SHP77 (cell line): ENCODE data around the gene THUMPD2.
"Not testable (repeated sequence)": the region's sequence is repeated elsewhere in the genome, so short reads cannot be mapped to it uniquely, and the experiment has no call there.

Experiments used
- DNase-seq, 2 experiments: peaks; one replicate each; lab custom pipeline; 2025; lab: John Stamatoyannopoulos, UW

Gene THUMPD2, protein sequence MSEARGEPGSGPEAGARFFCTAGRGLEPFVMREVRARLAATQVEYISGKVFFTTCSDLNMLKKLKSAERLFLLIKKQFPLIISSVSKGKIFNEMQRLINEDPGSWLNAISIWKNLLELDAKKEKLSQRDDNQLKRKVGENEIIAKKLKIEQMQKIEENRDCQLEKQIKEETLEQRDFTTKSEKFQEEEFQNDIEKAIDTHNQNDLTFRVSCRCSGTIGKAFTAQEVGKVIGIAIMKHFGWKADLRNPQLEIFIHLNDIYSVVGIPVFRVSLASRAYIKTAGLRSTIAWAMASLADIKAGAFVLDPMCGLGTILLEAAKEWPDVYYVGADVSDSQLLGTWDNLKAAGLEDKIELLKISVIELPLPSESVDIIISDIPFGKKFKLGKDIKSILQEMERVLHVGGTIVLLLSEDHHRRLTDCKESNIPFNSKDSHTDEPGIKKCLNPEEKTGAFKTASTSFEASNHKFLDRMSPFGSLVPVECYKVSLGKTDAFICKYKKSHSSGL

DNA sequence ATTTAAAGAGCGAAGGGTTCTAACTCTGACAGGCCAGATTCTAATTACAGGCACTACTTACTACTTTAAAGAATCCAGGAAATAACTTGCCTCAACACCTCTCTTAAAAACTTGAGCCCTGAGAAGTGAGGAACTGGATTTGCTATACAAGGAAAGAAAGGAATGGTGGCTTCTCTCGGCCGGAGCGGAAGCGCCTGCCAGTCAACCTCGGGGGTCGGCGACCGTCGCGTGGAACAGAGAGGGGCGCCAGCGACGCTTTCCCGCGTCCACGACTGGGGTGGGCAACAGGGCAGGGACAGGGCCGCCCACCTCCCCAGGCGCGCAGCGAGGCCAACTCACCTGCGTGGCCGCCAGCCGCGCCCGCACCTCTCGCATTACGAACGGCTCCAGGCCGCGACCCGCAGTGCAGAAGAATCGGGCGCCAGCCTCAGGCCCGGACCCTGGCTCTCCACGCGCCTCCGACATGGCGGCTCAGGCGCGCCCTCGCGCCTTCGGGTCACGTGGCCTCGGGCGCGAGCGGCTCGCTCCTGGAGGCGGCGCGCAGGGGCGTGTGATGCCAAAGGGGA, at the start of gene THUMPD2:
TSS of gene THUMPD2 (minus strand) at position 484 of the 566 bp plus-strand sequence. CDS start at position 465, 19 bp downstream.
- peak; percentile 58 to 75 for DNase-seq

DNA sequence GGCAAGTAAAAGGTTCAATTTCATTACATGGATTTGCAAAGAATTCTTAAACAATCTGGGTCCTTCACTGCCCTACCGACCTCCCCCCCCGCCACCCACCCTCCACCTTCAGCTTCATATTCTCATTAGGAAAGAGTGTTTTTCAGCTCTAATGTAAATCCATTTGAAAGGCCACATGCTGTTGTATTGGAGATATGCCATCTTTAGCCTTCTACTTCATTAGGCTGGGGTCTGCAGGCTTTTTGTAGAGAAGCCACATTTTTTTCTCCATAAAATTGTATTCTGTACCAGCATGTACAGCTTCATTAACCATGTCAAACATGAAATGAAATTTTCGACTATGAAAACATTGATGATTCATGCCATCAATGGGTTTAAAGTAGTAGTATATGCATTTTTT, 42.8 kb upstream of the THUMPD2 start:
- DNase-seq: no peak

DNA sequence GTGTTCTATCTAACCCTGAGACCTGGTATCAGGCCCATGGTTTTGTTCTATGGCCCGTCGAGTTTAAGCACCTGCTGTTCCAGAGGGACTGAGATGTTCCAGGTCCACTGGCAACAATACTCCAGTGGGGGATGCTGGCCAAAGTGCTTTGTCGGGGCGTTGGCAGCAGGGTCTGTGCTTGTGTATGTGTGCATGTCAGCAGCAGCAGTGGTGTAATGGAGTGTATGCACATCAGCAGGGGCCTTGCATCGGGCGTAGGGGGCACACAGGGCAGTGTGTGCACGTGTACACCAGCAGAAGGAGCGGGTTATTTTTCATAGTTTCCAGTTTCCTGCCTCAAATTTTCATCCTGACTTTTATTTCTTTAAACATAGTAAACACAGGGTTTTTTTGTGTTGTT, 37.8 kb upstream of the THUMPD2 start:
- DNase-seq: no peak

DNA sequence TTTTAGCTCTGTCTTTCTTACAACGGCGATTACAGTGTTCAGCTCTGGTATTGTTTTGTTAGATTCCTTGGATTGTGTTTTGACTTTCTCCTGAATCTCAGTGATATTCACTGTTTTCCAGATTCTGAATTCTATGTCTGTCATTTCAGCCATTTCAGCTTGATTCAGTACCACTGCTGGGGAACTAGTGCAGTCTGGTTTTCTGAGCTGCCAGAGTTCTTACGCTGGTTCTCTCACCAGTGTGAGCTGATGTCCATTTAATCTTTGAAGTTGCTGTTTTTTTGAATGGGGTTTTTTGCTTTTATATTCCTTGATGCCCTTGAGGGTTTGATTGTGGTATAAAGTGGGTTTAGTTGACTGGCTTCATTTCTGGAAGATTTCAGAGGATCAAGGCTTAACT, 37.4 kb upstream of the THUMPD2 start:
- DNase-seq: no peak

DNA sequence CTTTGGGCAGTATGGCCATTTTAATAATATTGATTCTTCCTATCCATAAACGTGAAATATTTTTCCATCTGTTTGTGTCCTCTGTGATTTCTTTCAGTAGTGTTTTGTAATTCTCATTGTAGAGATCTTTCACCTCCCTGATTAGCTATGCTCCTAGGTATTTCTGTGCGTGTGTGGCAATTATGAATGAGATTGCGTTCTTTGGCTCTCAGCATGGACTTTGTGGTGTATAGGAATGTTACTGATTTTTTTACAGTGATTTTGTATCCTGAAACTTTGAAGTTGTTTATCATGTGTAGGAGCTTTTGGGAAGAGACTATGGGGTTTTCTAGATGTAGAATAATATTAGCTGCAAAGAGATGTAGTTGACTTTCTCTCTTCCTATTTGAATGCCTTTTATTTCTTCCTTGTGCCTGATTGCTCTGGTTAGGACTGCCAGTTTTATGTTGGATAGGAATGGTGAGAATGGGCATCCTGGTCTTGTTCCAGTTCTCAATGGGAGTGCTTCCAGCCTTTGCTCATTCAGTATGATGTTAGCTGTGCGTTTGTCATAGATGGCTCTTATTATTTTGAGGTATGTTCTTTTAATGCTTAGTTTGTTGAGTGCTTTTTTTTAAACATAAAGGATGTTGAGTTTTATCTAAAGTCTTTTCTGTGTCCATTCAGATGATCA, 27.0 kb upstream of the THUMPD2 start:
- DNase-seq: no peak

DNA sequence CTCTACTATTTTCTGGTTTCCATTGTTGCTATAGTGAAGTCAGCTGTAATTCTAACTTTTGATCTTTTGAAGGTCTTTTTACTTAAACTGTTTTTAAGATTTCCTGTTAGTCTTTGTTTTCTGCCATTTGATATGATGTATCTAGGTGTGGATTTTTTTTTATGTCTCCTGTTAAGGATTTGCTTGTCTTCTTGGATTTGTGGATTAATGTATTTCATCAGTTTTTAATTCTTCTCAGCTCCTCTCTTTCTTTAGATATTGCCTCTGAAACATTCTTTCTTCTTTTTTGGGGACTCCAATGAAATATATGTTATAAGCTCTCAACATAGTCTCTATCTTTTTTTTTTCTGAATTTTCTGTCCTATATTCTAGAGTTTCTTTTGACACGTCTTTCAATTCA, 24.8 kb upstream of the THUMPD2 start:
- DNase-seq: no peak

DNA sequence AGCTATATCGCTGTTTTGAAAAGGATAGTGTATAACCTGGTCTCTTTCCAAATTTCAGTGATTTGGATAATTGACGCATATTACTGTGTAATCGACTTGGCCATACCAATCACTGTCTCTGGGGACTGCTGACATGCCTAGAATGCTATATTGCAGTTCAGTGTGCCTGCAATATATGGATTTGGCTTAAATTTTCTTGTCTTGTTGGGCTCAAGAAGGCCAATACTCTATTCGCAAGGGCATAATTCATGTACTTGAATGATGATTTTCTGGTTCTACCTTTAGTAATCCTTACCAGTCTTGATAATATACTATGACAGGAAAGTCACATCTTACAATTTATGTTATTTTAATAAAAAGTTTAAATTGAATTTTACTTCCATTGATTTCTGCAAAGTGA, 21.7 kb upstream of the THUMPD2 start:
- no peak for DNase-seq

DNA sequence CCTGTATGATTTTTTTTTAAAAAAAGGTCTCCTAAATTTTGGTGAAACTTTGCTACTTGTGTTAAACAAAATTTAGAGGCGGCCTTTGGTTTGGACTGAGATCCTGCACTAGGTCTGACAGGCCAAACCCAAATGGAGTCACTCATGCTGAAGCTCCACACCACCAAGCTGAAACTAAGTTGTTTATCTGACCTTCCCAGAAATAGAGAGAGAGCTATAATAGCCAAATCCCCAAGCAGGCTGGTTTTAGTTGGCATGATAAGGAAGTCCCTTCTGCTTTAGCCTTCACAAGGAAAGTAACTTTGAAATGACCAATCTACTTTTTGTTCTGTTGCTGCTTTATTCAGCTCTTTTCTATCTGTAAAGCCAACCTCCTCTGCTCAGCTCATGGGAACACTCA, 17.1 kb upstream of the THUMPD2 start:
- no peak for DNase-seq

DNA sequence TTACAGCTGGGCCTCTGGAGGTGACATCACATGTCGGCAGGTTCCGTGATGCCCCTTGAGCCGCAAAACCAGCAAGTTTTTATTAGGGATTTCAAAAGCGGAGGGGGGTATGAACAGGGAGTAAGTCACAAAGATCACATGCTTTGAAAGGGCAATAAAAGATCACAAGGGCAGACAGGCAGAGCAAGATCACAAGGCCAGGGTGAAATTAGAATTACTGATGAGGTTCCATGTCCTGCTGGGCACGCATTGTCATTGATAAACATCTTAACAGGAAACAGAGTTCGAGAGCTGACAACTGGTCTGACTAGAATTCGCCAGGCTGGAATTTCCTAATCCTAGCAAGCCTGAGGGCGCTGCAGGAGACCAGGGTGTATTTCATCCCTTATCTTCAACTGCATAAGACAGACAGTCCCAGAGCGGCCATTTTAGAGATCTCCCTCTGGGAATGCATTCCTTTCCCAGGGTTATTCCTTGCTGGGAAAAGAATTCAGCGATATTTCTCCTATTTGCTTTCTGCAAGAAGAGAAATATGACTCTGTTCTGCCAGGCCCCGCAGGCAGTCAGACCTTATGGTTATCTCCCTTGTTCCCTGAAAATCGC, 11.3 kb upstream of the THUMPD2 start:
- not testable (repeated sequence) for DNase-seq

DNA sequence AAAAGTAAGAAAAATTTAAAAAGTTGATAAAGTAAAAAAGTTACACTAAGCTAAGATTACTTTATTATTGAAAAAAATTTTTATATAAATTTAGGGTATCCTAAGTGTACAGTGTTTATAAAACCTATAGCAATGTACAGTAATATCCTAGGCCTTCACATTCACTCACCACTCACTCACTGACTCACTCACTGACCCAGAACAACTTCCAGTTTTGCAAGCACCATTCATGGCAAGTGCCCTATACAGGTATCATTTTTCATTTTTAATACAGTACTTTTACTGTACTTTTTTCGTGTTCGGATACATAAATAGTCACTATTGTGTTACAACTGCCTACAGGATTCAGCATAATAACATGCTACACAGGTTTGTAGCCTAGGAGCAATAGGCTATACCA, 8.9 kb upstream of the THUMPD2 start:
- DNase-seq: no peak

DNA sequence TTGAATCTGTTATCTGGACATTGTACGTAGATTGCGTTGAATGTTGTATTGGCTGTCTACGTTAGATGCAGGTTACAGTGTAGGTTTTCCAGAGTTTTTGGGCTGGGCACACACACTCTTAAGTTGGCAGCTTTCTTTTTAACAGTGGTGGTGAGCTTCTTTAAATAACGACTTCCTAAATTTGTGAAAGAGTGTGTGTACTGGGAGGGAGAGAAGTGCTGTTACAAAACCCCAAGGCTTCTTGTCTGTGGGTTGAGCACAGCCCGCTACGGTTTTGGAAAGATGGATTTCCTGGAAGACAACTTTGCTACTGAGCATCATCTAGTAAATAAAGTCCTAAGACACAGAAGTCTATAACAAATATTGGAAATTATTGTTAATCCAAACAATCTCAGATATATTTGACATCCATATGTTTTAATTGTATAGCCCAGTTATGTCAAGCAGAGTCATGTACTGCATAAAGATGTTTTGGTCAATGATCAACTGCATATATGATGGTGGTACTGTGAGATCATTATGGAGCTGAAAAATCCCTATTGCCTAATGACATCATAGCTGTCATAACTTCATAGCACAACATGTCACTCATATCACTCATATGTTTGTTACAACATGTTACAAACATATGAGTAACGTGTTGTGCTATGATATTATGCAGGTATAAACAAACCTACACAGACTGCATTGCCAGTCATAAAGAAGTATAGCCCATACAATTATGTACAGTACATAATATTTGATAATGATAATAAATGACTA, 7.9 kb upstream of the THUMPD2 start:
- DNase-seq: no peak

DNA sequence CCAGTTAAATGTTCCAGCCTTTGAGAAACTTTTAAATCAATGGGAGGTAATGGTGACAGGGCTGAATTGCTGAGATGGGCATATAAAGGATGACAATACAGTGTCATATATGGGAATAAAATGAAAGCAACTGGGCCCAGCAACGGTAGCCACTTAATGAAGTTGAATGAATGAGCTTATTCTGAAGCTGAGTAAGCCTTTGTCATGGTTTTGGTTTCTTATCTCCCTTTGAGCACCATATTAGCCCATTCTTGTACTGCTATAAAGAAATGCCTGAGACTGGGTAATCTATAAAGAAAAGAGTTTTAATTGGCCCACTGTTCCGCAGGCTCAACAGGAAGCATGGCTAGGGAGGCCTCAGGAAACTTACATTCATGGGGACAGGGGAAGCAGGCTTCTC, 3.5 kb upstream of the THUMPD2 start:
- no peak for DNase-seq

DNA sequence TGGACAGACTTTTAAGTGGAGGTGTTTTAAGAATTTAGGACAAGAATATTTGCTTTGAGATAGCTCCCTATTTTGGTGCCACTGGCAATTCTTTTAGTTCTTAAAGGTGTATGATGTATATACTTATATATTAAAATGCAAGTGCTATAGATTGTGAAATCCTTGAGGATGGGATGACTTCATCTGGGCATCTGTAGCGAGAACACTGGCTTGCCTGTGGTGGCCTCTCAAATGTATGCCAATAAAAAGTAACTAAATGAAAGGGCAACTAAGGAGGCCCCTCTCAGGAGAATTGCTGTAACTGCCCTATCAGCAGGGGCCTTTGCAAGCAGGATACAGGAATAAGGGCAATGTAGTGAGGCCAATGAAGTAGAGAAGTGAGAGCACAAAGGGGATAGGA, 2.6 kb upstream of the THUMPD2 start:
- no peak for DNase-seq

DNA sequence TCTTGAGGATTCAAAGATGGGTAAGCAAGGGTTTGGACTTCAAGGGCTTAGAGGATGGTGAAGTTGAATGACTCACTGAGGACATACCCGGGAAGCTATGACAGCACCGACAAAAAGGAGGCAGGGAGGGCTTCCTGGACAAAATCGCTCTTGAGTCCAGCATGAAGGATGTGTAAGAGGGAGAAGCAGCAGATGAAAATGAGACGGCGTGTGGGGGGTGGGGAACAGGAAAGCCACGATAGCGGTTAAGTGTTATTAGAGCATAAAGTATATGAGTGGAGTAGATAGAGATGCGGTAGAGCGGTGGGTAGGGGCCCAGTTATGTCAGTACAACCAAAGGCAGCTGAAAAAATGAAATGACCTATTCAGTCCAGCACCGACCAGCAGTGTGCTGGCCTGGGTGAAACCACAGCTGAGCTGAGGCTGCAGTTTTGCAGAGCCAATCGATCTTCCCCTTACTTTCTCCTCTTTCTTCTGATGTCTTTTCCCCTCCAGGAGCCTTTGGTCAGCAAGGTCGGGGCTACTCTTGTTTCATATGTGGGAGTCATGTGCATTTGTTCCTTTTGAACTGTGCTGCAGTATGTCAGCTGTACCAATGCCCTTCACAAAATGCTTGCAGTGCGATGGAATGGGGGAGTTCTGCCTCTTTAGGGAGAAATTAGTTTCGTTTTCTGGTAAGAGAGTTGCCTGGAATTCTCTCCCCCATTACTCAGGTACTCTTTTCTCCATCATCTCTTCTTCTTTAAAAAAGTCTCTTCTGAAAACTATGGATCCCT, 2.0 kb upstream of the THUMPD2 start:
- no peak for DNase-seq

DNA sequence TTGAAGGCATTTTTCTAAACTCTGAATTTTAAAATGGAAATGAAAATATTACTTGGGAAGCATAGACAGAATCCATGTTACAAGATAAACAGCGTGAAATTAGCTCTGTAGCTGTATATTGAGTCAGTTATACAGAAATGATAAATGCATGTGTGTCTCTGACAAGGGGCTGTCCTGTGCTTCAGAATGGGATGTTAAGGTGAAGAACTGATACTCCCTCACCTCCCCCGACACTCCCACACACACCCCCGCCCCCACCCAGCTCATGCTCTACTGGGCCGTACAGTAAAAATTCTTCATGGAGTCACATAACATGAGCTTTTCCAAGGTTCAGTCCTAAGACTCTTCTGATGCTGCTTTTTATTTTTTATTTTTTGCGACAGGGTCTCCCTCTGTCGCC, 869 bp upstream of the THUMPD2 start:
- DNase-seq: no peak

DNA sequence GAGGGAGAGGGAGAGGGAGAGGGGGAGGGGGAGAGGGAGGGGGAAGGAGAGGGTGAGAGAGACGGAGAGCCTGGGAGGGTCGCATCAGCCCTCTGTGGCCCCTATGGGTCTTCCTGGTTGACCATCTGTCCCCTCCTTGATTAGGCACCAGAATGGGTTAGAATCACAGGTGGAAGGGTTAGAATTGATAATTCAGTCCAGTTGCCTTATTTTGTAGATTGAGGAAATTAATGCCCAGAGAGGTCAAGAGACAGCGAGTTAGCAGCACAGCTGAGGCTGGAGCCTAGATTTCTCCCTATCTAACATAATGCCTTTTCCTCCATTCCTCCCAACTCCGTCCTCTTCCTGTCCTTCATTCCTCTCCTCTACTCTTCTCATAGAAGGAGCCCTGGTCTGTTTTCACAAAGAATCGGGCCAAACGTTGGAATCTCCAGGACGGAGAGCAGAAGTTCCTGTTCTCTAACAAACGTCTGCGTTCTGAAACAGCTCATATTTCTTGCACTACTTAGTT, 338 bp upstream of the THUMPD2 start:
- no peak for DNase-seq

DNA sequence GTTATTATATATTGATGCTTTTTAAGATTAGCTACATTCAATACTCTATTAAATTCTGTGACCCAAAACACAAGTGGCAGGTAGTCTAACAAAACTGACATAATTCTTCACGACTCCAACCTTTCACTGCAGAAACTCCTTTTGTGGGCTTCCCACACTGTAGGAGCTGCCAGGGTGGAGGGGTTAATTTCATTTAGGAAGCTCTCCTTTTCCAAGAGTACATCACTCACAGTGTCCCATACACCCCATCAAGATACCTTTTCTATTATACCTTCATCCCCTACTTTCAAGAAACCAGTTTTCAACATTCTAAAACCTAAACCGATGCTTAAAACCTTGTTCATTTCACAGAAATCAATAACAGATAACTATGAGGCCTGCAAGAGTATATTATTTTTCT, 825 bp downstream of the THUMPD2 start:
- DNase-seq: no peak

DNA sequence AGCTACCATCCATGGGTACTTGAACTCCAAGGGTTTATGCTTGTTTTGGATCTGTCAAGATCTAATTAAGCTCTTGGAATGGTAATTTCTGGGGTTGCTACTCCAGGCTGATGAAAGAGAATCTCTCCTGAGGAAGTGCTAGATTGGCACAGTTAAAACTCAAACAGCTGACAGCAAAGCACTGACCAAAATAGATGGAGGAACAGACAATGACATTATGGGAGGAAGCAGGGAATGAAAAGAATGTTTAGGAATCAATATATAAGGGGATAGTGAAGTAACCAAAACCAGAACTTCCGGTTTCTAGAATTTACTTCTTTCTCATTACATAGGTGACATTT, 6.3 kb downstream of the THUMPD2 start:
- DNase-seq: no peak

DNA sequence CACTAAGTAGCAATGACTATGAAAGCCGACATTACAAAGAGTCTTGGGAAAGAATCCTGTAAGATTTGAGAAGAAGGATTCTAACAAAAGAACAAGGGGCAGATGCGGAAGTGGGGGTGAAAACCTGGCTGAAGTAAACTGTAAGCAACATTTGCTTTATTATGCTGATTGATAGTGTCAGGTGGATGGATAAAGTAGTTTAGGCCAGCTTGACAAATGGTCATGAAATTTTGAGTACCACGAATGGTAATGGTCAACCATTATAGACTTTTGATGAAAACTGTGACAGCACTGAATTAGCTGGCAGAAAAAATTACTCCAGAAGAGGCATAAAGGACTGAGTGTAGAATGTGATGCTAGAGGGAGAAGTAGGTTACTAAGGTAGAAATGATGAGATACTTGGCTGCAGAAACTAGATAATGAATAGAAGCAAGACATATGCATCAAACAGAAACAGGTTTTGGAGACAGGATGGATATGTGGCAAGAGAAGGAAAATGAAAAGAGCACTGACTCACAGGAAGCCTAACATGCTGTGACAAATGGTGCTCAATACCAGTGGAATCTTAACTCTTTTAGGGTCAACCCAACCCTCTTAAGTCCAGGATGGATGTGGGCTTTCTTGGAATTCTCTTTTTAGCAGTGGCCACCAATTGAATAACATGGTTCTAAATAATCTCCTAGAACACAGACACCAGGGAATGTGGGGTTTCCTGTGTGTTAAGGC, 6.8 kb downstream of the THUMPD2 start:
- no peak for DNase-seq

DNA sequence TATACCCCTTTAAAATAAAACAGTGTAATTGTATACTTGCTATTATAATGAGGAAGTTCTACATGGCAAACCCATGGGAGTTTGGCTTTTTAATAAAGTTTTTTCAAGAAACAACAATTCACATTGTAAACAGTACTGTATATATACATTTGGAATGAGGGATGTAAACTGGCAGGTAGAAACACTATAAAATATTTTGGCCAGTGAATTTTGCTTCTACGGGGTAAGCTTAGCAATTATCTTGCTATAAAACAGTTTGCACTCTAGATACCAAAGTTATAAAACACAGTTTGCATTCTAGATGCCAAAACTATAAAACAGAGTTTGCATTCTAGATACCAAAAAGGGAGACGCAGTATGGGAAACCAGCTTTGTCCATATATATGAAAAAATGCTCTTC, 16.6 kb downstream of the THUMPD2 start:
- DNase-seq: no peak
